ENCODE data around the gene COPS3. TPM values are rescaled to one million over a fixed set of nuclear protein-coding genes. Genes with fewer than 3 reads are reported as not detected.
A peak's percentile ranks its signal among the peaks of the same experiment; 100 is the strongest.

Gene COPS3
- total RNA-seq (10 to 100 TPM; 52.1 to 63.3 TPM), polyA plus RNA-seq (10 to 100 TPM; 32.9 to 48.3 TPM)
- long read RNA-seq, donor 1, transcript COPS3-201 (12 exons, 1,641 nt), result major isoform, 15 of 17 reads
- long read RNA-seq, donor 1, partial matches to known transcripts, result 0 of 17 reads
- long read RNA-seq, donor 1, other reads (novel, unspliced or antisense), result 0 of 17 reads
- long read RNA-seq, donor 2, transcript COPS3-201 (12 exons, 1,641 nt), result major isoform, 5 of 6 reads
- long read RNA-seq, donor 2, partial matches to known transcripts, result 0 of 6 reads
- long read RNA-seq, donor 2, other reads (novel, unspliced or antisense), result 0 of 6 reads
- long read RNA-seq, donor 3, transcript COPS3-201 (12 exons, 1,641 nt), result major isoform, 8 of 9 reads
- long read RNA-seq, donor 3, partial matches to known transcripts, result 0 of 9 reads
- long read RNA-seq, donor 3, other reads (novel, unspliced or antisense), result 0 of 9 reads
- long read RNA-seq, donor 4, transcript COPS3-201 (12 exons, 1,641 nt), result major isoform, 6 of 7 reads
- long read RNA-seq, donor 4, partial matches to known transcripts, result 0 of 7 reads
- long read RNA-seq, donor 4, other reads (novel, unspliced or antisense), result 0 of 7 reads
- long read RNA-seq, donor 5, transcript COPS3-201 (12 exons, 1,641 nt), result major isoform, 25 of 37 reads
- long read RNA-seq, donor 5, partial matches to known transcripts, result 8 of 37 reads
- long read RNA-seq, donor 5, other reads (novel, unspliced or antisense), result 0 of 37 reads

DNA sequence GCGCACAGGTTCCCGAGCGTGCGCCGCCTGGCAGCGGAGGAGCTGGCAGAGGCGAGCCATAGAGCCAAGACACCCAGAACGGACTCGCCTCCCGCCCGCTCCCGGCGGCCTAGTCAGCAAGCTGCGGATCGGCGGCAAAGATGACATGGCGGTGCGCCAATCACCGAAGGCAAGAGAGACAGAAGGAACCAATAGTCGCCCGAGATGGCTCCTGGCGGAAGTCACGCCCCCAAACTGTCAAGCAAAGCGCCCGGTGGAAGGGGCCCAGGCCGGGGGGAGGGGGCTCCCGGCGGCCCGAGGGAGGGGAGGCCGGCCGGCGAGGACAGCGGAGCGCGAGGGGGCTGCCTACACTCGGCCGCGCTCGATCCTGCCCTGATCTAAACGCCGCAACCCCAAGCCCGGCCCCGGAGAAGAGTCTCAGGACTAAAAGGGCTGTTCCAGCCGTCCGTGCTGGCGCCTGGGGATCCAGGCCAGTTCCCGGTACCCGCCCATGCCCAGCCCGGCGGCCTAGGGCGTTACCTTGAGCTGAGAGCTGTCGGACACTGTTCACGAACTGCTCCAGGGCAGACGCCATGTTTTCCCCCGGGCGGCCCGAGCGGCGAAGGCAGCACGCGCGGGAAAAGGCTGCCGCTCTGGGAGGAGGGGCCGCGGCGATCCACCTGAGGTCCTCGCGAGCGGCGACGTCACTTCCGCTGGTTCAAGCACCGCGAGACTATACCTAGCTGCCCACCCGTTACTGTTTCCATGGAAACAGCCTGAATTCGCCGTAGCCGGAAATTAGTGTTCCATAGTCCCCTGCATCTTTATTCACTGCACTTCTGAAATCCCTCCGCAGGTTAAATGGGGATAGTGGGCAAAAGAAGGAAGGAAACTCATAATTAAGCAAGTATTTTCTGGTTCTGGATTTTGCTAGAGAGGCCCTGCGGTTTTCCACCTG, at the start of gene COPS3:
COPS3 (minus strand) TSS at position 634 of the 937 bp plus-strand sequence; CDS start at position 574, 60 bp downstream.
- peak within 1 kb of the TSS; percentile 99 to 100 for H3K27ac ChIP-seq (ENCODE audit: low read depth in 1 of 2, low read length in 1 of 2)
- H3K4me1 ChIP-seq (ENCODE audit: control insufficient read depth in 5 of 5, insufficient read depth in 5 of 5, low read length in 5 of 5), result peaks cover 0 to 15% (median 9%) of the 10 kb centered on the region in 5 donors
- peak within 1 kb of the TSS; percentile 85 for H3K4me3 ChIP-seq
- no peaks in the 10 kb centered on the region for H3K9me3 ChIP-seq (ENCODE audit: control insufficient read depth in 4 of 4, insufficient read depth in 3 of 4, low read length in 3 of 4)
- DNase-seq (peak; percentile 98 to 99 (median 99)), ATAC-seq (ENCODE audit: insufficient read depth, low FRiP score) (peak; percentile 97)
- peaks cover 0 to 4% (median 1%) of the 10 kb centered on the region in 4 donors for H3K36me3 ChIP-seq (ENCODE audit: control insufficient read depth in 4 of 4, insufficient read depth in 4 of 4, low read length in 4 of 4)
- 0 to 1% methylated on average over 76 to 80 of the region's 80 CpGs for WGBS, 2 donors
- H3K9ac ChIP-seq (ENCODE audit: insufficient read depth in 1 of 2, low read length in 2 of 2), result peak within 1 kb of the TSS; percentile 65 to 70
- TF ChIP-seq, protein P1, sequence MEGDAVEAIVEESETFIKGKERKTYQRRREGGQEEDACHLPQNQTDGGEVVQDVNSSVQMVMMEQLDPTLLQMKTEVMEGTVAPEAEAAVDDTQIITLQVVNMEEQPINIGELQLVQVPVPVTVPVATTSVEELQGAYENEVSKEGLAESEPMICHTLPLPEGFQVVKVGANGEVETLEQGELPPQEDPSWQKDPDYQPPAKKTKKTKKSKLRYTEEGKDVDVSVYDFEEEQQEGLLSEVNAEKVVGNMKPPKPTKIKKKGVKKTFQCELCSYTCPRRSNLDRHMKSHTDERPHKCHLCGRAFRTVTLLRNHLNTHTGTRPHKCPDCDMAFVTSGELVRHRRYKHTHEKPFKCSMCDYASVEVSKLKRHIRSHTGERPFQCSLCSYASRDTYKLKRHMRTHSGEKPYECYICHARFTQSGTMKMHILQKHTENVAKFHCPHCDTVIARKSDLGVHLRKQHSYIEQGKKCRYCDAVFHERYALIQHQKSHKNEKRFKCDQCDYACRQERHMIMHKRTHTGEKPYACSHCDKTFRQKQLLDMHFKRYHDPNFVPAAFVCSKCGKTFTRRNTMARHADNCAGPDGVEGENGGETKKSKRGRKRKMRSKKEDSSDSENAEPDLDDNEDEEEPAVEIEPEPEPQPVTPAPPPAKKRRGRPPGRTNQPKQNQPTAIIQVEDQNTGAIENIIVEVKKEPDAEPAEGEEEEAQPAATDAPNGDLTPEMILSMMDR (IDR thresholded peaks at IDR 0.05; ENCODE audit: control extremely low read depth, extremely low read depth), result no peak
- H3K27me3 ChIP-seq (ENCODE audit: control insufficient read depth in 3 of 3, insufficient read depth in 3 of 3, low read length in 2 of 3), result no peaks in the 10 kb centered on the region

DNA sequence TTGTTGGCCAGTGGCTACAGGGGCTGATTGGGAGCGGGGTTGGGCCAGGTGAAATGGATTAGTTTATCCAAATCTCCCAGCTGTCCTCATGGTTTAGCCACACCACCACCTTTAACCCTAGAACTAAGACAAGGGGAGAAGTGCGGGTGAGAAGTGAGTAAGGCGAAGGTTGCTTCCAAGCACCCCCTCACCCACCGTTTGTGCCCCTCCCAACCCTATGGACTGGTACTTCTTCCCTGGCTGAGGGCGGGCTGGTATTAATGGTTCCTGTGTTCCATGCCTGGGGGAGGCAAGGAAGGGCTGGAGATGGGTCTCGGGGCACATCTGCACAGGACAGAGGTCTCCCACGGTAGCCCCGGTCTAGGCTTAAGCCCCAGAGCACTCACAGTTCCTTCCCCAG, 47.2 kb upstream of the COPS3 start:
- Histone ChIP-seq H3K27me3 (ENCODE audit: control insufficient read depth in 3 of 3, insufficient read depth in 3 of 3, low read length in 2 of 3) (no peaks in the 10 kb centered on the region), H3K9ac (ENCODE audit: insufficient read depth in 1 of 2, low read length in 2 of 2) (no peak overlapping the region), H3K4me1 (ENCODE audit: control insufficient read depth in 5 of 5, insufficient read depth in 5 of 5, low read length in 5 of 5) (peaks cover 0 to 2% (median 0%) of the 10 kb centered on the region in 5 donors), H3K4me3 (no peak overlapping the region), H3K36me3 (ENCODE audit: control insufficient read depth in 4 of 4, insufficient read depth in 4 of 4, low read length in 4 of 4) (no peaks in the 10 kb centered on the region), H3K27ac (ENCODE audit: low read depth in 1 of 2, low read length in 1 of 2) (no peak overlapping the region), H3K9me3 (ENCODE audit: control insufficient read depth in 4 of 4, insufficient read depth in 3 of 4, low read length in 3 of 4) (no peaks in the 10 kb centered on the region)
- no peak for DNase-seq
- TF ChIP-seq, protein P1 (IDR thresholded peaks at IDR 0.05; ENCODE audit: control extremely low read depth, extremely low read depth), result no peak
- WGBS, 2 donors, result 87 to 89% methylated on average over 8 of the region's 8 CpGs
- no peak for ATAC-seq (ENCODE audit: insufficient read depth, low FRiP score)

DNA sequence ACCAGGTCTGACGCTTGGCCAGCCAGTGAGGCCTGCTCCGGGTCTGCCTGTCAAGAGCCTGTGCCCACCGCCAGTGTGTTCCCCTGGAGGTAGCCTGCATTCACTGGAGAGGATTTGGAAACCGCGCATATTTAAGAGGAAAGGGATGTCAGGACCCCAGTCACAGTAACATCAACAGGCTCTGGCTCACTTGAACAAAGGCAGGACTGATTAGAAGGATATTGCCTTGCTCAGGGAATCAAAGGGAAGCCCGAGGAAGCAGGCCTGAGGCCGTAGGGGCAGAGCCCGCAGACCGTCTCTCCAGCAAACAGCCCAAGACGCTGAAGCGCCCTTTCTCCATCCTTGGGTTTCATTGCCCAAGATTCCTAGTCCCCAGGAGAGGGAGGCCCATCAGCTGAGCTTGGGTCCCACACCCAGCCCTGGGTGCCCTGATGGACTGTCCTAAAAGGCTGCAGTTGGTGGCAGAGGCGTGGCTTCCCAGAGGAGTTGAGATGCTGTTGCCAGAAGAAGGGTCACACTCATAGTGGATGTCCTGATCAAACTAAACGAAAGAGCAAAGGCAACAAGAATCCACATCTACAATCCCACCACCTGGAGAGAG, 45.3 kb upstream of the COPS3 start:
- H3K27me3 ChIP-seq (ENCODE audit: control insufficient read depth in 3 of 3, insufficient read depth in 3 of 3, low read length in 2 of 3), result no peaks in the 10 kb centered on the region
- H3K9me3 ChIP-seq (ENCODE audit: control insufficient read depth in 4 of 4, insufficient read depth in 3 of 4, low read length in 3 of 4), result no peaks in the 10 kb centered on the region
- no peak overlapping the region for H3K27ac ChIP-seq (ENCODE audit: low read depth in 1 of 2, low read length in 1 of 2)
- WGBS, 2 donors, result 92 to 95% methylated on average over 13 of the region's 13 CpGs
- TF ChIP-seq, protein P1 (IDR thresholded peaks at IDR 0.05; ENCODE audit: control extremely low read depth, extremely low read depth), result no peak
- H3K4me1 ChIP-seq (ENCODE audit: control insufficient read depth in 5 of 5, insufficient read depth in 5 of 5, low read length in 5 of 5), result no peaks in the 10 kb centered on the region
- no peaks in the 10 kb centered on the region for H3K36me3 ChIP-seq (ENCODE audit: control insufficient read depth in 4 of 4, insufficient read depth in 4 of 4, low read length in 4 of 4)
- DNase-seq (no peak), ATAC-seq (ENCODE audit: insufficient read depth, low FRiP score) (no peak)
- no peak overlapping the region for H3K9ac ChIP-seq (ENCODE audit: insufficient read depth in 1 of 2, low read length in 2 of 2)
- no peak overlapping the region for H3K4me3 ChIP-seq

Measured in lung (tissue), 16 donors.